Caco-2 (cell line): Measurements from ENCODE around the gene TAP2. TPM values are rescaled to one million over a fixed set of nuclear protein-coding genes. Genes with fewer than 3 reads are reported as not detected.
A peak's percentile ranks its signal among the peaks of the same experiment; 100 is the strongest.

Experiments used
- BruUV-seq: library from RNA; stranded (reverse); fragments of 400-500 nt; replicated peaks from 2 replicates; lab custom pipeline; 2021; lab: Mats Ljungman, UMichigan
- CTCF ChIA-PET: fragments of 300-600 bp; sonication (Branson Sonifier 250); formaldehyde crosslinking; loops from one replicate; lab custom pipeline; 2022; ENCODE audit warnings: antibody characterized with exemption; lab: Charles Lee
- POLR2A ChIA-PET: fragments of 300-600 bp; sonication (Branson Sonifier 250); formaldehyde crosslinking; loops from one replicate; lab custom pipeline; 2022; ENCODE audit warnings: antibody characterized with exemption; lab: Charles Lee
- DNase-seq, 2 experiments: peaks; one replicate each; pipeline versions ENCODE4 v3.0.0 to v3.0.0-alpha.2; 2020 to 2022
- H3K27me3 ChIP-seq: replicated peaks from 2 replicates; pipeline ENCODE4 v1.6.0; 2011; ENCODE audit warnings: low read length; ENCODE audit not compliant: control insufficient read depth, insufficient read depth
- H3K36me3 ChIP-seq: 2 replicates; pipeline ENCODE4 v1.5.1; 2011; ENCODE audit warnings: low read length; ENCODE audit not compliant: control insufficient read depth, insufficient read depth
- H3K4me1 ChIP-seq: fragments of 250-450 bp; sonication (Bioruptor Pico); 2 replicates; pipeline ENCODE4 v1.5.1; 2020; ENCODE audit warnings: mild to moderate bottlenecking
- H3K4me3 ChIP-seq: 2 replicates; pipeline ENCODE4 v1.5.1; 2011; ENCODE audit warnings: low read depth, mild to moderate bottlenecking, control low read depth, low read length
- H3K9me3 ChIP-seq: fragments of 250-450 bp; sonication (Bioruptor Pico); 2 replicates; pipeline ENCODE4 v1.5.1; 2020; ENCODE audit warnings: mild to moderate bottlenecking, moderate library complexity
- H3K27ac Mint-ChIP-seq: one replicate; pipeline ENCODE4 v1.8.0; 2022; ENCODE audit warnings: mixed read lengths; ENCODE audit not compliant: unreplicated experiment
- H3K27me3 Mint-ChIP-seq: one replicate; pipeline ENCODE4 v1.8.0; 2022; ENCODE audit warnings: mixed read lengths; ENCODE audit not compliant: insufficient read depth, unreplicated experiment
- H3K36me3 Mint-ChIP-seq: one replicate; pipeline ENCODE4 v1.8.0; 2022; ENCODE audit warnings: mild to moderate bottlenecking, mixed read lengths; ENCODE audit not compliant: insufficient read depth, unreplicated experiment
- H3K4me1 Mint-ChIP-seq: one replicate; pipeline ENCODE4 v1.8.0; 2022; ENCODE audit warnings: low read depth, mixed read lengths; ENCODE audit not compliant: unreplicated experiment
- H3K4me3 Mint-ChIP-seq: one replicate; pipeline ENCODE4 v1.8.0; 2022; ENCODE audit warnings: mild to moderate bottlenecking, moderate library complexity, mixed read lengths; ENCODE audit not compliant: unreplicated experiment
- H3K9me3 Mint-ChIP-seq: one replicate; pipeline ENCODE4 v1.8.0; 2022; ENCODE audit warnings: mixed read lengths; ENCODE audit not compliant: unreplicated experiment
- intact Hi-C: fragments of 100-400 bp; cut with micrococcal nuclease; formaldehyde crosslinking; loops from one replicate; pipeline ENCODE4 v1.10.0; 2022; ENCODE audit not compliant: unreplicated experiment
- total RNA-seq: library from RNA; stranded (reverse); gene quantifications from 2 replicates; pipeline ENCODE4 v1.2.3, GENCODE V29; 2022
- TF ChIP-seq, protein P1 (sequence below), 2 experiments: fragments of 200-600 bp in 1 of 2; IDR thresholded peaks; 1 replicate in 1 of 2; 2 replicates in 1 of 2; pipeline versions ENCODE4 v1.5.1 to v1.8.0; 2011 to 2022; ENCODE audit warnings: antibody characterized with exemption in 1 of 2, control low read depth in 1 of 2, inconsistent platforms in 1 of 2, low read depth in 1 of 2, low read length in 1 of 2, mild to moderate bottlenecking in 1 of 2, moderate library complexity in 1 of 2; ENCODE audit not compliant: insufficient read depth in 1 of 2, severe bottlenecking in 1 of 2, unreplicated experiment in 1 of 2

TAP2 gene
- total RNA-seq, 1 experiment from 2014 or later = 10.3 TPM

DNA sequence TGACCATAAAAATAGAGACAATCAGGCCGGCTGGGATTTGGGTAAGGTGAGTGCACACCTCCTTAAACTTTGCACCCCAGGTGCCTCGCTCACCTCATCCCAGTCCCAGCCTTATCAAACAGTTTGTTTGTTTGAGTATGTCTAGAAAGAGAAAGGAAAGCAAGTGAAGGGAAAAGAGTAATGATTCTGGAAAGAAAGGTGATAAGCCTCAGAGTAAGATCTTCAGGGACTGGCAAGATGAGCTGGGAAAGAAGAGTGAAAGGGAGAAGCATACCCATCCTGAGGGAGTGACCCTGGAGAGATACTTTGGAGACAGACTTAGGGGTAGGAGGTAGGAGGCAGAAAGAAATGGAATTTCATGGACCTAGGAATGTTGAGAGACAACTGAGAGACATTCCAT is 1.7 kb downstream of the TAP2 start:
- H3K9me3 Mint-ChIP-seq = no peaks in the 10 kb centered on the region
- peaks cover 8% of the 10 kb centered on the region for H3K4me1 Mint-ChIP-seq
- no peak for DNase-seq
- intact Hi-C loops = loop anchor here (5.0 kb wide), 1 partner anchor 110 kb away; no protein-coding TSS in a partner anchor
- Histone ChIP-seq H3K9me3 (no peaks in the 10 kb centered on the region), H3K36me3 (no peaks in the 10 kb centered on the region), H3K27me3 (no peaks in the 10 kb centered on the region), H3K4me3 (no peak overlapping the region), H3K4me1 (peaks cover 5% of the 10 kb centered on the region)
- CTCF ChIA-PET = no interaction called here
- TF ChIP-seq, protein P1, sequence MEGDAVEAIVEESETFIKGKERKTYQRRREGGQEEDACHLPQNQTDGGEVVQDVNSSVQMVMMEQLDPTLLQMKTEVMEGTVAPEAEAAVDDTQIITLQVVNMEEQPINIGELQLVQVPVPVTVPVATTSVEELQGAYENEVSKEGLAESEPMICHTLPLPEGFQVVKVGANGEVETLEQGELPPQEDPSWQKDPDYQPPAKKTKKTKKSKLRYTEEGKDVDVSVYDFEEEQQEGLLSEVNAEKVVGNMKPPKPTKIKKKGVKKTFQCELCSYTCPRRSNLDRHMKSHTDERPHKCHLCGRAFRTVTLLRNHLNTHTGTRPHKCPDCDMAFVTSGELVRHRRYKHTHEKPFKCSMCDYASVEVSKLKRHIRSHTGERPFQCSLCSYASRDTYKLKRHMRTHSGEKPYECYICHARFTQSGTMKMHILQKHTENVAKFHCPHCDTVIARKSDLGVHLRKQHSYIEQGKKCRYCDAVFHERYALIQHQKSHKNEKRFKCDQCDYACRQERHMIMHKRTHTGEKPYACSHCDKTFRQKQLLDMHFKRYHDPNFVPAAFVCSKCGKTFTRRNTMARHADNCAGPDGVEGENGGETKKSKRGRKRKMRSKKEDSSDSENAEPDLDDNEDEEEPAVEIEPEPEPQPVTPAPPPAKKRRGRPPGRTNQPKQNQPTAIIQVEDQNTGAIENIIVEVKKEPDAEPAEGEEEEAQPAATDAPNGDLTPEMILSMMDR (IDR thresholded peaks at IDR 0.05; ENCODE audit: insufficient read depth in 1 of 2, low read depth in 1 of 2, low read length in 1 of 2, severe bottlenecking in 1 of 2, unreplicated experiment in 1 of 2) = no peak
- H3K27ac Mint-ChIP-seq = no peak overlapping the region
- BruUV-seq = no TSS peak
- no peaks in the 10 kb centered on the region for H3K36me3 Mint-ChIP-seq
- peak overlapping the region; percentile 72 for H3K4me3 Mint-ChIP-seq
- H3K27me3 Mint-ChIP-seq = no peaks in the 10 kb centered on the region
- POLR2A ChIA-PET = interaction anchor here (2.5 kb wide), 1 partner anchor 135 kb away, joined by 13 read pairs; no protein-coding TSS in a partner anchor

DNA sequence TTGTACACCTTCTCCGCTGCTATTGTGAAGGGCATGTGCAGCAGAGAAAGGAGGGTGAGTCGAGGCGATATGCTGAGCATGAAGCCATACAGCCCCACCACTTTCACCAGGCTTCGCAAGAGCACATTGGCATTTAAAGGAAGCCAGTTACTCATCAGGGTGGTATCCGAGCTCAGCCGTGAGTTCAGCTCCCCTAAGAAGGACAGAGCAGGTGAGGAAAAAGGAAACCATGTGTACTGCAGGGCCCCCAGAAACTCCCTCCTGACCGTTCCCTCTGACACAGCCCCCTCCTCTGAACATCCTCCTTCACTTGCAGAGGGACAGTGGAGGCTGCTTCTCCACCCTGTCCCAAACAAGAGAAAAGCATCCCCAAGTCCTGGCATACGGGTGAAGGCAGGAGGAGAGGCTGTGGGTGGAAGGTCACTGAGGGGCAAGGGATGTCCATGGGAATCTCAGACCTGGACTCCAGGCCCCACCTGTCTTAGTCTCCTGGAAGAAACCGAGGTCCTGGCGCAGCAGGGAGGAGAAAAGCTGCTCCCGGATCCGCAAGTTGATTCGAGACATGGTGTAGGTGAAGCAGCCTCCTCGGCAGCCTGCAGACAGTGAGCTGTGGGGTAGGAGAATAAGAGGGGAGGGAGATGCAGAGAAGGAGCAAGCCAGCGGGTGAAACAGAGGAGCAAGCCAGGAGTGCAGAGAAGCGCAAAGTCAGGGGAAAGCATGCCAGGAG is 3.2 kb downstream of the TAP2 start:
- H3K36me3 Mint-ChIP-seq = no peaks in the 10 kb centered on the region
- peaks cover 8% of the 10 kb centered on the region for H3K4me1 Mint-ChIP-seq
- intact Hi-C loops = loop anchor here (5.0 kb wide), 1 partner anchor 112 kb away; no protein-coding TSS in a partner anchor
- H3K4me3 Mint-ChIP-seq = no peak overlapping the region
- Histone ChIP-seq H3K4me1 (peaks cover 5% of the 10 kb centered on the region), H3K27me3 (no peaks in the 10 kb centered on the region), H3K4me3 (no peak overlapping the region), H3K36me3 (no peaks in the 10 kb centered on the region), H3K9me3 (no peaks in the 10 kb centered on the region)
- no peaks in the 10 kb centered on the region for H3K27me3 Mint-ChIP-seq
- BruUV-seq = no TSS peak
- POLR2A ChIA-PET = interaction anchor here (0.6 kb wide), 1 partner anchor 23 kb away, joined by 6 read pairs; no protein-coding TSS in a partner anchor
- no peak overlapping the region for H3K27ac Mint-ChIP-seq
- H3K9me3 Mint-ChIP-seq = no peaks in the 10 kb centered on the region
- CTCF ChIA-PET = no interaction called here
- DNase-seq = no peak
- TF ChIP-seq, protein P1 (IDR thresholded peaks at IDR 0.05; ENCODE audit: insufficient read depth in 1 of 2, low read depth in 1 of 2, low read length in 1 of 2, severe bottlenecking in 1 of 2, unreplicated experiment in 1 of 2) = no peak

DNA sequence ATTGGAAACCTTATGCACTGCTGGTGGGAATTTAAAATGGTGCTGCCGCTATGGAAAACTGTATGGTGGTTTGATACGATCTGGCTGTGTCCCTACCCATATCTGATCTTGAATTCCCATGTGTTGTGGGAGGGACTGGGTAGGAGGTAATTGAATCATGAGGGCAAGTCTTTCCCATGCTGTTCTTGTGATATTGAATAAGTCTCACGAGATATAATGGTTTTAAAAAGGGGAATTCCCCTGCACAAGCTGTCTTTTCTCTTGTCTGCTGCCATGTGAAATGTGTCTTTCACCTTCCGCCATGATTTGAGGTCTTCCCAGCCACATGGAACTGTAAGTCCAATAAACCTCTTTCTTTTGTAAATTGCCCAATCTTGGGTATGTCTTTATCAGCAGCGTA is 4.9 kb downstream of the TAP2 start:
- H3K27me3 Mint-ChIP-seq = no peaks in the 10 kb centered on the region
- ChIA-PET CTCF (no interaction called here), POLR2A (no interaction called here)
- Histone ChIP-seq H3K4me3 (no peak overlapping the region), H3K36me3 (no peaks in the 10 kb centered on the region), H3K27me3 (no peaks in the 10 kb centered on the region), H3K9me3 (no peaks in the 10 kb centered on the region), H3K4me1 (peaks cover 5% of the 10 kb centered on the region)
- TF ChIP-seq, protein P1 (IDR thresholded peaks at IDR 0.05; ENCODE audit: insufficient read depth in 1 of 2, low read depth in 1 of 2, low read length in 1 of 2, severe bottlenecking in 1 of 2, unreplicated experiment in 1 of 2) = no peak
- BruUV-seq = no TSS peak
- H3K27ac Mint-ChIP-seq = no peak overlapping the region
- no peaks in the 10 kb centered on the region for H3K36me3 Mint-ChIP-seq
- intact Hi-C loops = no loop called here
- H3K4me1 Mint-ChIP-seq = peaks cover 8% of the 10 kb centered on the region
- H3K9me3 Mint-ChIP-seq = no peaks in the 10 kb centered on the region
- H3K4me3 Mint-ChIP-seq = no peak overlapping the region
- no peak for DNase-seq
